GM19193 (cell line): Measurements from ENCODE around the gene SUPT3H.

Experiments used
- POLR2A ChIP-seq: IDR thresholded peaks from 4 replicates; pipeline ENCODE4 v1.6.1; 2011; ENCODE audit not compliant: insufficient read depth, insufficient read length; ENCODE audit errors: extremely low read depth

SUPT3H gene

DNA sequence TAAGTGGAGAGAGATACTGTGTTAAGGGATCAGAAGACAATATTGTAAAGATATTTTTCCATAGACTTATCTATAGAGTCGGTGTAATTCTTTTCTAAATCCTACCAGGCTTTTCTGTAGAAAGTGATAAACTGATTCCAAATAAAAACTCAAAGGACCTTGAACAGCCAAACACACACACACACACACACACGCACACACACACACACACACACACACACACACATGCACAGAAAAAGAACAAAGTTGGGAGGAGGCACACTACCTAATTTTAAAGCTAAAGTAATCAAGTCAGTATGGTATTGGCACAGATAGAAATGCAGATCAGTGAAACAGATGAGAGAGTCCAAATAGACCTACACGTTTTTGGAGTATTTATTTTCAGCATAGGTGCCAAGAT, 534.0 kb downstream of the SUPT3H start:
- no peak for TF ChIP-seq POLR2A

- no peak for TF ChIP-seq POLR2A
These were observed 535.1 kb downstream of the SUPT3H start for GRCh38 chr6:44842616-44843015.

DNA sequence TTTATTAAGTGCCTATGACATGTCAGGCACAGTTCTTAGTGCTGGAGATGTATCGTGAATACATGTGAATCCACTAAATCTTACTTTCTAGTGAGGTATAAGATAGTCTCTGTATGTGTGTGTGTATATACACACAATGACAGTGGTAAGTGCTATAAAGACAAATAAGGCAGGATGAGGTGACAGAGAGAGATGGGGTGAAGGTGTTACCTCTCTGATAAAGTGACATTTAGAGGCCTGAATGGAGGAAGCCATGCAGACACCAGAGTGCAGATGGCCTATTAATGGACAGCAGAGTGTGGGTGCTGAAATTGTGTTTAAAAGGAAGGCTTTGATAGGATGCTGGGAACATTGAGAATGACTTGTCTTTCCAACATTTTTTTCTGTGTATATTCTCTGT, 535.9 kb downstream of the SUPT3H start:
- no peak for TF ChIP-seq POLR2A

DNA sequence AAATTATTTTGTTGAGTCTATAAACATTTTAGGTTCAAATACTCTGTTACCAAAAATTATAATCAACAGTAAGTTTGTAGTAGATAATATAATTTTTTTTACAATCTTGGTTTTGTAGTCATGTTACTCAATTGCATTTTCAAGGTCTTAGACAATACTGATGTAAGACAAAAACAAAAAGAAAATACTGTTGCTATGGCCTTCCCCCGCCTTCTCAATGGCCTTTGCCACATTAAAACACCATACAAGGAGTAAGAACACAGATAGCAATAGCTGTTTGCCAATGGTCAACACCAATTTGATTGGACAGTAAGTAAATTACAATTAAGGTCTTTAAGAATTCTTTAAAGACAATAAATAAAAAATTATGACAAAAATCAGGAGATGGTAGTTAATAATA, 540.0 kb downstream of the SUPT3H start:
- TF ChIP-seq POLR2A, result no peak

DNA sequence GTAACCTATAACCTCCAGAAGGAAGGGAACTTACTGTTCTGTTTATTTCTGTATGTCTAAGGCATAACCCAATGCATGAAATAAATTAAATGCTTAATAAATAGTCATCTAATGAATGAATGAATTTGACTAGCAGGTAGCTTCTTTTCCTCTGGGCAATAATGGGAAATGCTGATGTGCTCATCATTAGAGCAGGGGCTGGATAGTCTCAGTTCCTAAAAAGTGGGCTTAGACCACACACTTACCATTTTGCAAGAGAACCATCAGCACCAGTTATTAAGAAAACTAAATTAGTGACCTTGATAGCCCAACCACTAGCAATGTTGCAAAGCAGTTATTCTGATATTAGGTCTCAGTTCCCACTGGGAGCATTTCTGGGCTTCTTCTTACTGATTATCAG, 540.5 kb downstream of the SUPT3H start:
- no peak for TF ChIP-seq POLR2A

DNA sequence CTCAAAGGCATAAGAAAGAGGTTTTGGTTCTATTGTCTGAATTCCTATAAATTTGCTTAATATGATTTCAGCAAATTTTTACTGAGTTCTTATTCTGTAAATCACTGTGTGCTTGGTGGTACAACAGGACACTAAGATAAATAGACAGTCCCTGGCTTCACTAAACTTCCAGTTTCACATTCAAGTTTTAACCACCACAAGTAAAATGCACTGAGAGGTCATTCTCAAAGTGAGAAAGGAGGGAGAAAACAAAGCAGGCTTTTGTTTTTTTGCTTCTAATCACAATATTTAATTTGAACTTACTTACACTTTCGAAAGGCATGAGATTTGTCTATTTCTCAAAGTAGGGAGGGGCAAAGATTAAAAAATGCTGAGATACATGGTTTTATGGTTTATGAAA, 544.5 kb downstream of the SUPT3H start:
- no peak for TF ChIP-seq POLR2A

GRCh38 chr6:44831002-44831610, 546.6 kb downstream of the SUPT3H start:
- no peak for TF ChIP-seq POLR2A

GRCh38 chr6:44829836-44830235, 547.9 kb downstream of the SUPT3H start:
- TF ChIP-seq POLR2A, result no peak

- TF ChIP-seq POLR2A, result no peak
These were observed 549.0 kb downstream of the SUPT3H start for GRCh38 chr6:44828780-44829179.

GRCh38 chr6:44826025-44826676, 551.6 kb downstream of the SUPT3H start:
- TF ChIP-seq POLR2A, result no peak

- no peak for TF ChIP-seq POLR2A
These were observed 552.5 kb downstream of the SUPT3H start for GRCh38 chr6:44825273-44825672.

- TF ChIP-seq POLR2A, result no peak
These were observed 553.2 kb downstream of the SUPT3H start for GRCh38 chr6:44824567-44824966.

GRCh38 chr6:44820759-44821158, 557.0 kb downstream of the SUPT3H start:
- no peak for TF ChIP-seq POLR2A

DNA sequence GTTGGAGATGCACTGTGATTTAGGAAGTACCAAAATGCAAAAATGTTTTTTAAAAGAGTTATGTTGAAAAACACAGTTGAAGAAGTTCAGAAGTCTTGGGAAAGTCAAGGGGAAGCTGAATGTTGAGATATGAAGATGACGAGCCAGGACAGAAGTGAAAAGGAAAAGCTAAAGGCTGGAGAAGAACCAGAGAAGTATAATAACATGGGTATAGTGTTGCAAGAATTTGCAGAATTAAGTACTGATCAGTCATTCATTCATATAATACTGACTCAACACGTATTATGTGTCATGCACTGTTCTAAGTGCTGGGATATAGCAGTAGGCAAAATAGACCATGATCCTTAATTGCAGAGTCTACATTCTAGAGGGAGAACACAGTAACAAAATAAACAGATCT, 557.4 kb downstream of the SUPT3H start:
- TF ChIP-seq POLR2A, result no peak

GRCh38 chr6:44811456-44811855, 566.3 kb downstream of the SUPT3H start:
- TF ChIP-seq POLR2A, result no peak

DNA sequence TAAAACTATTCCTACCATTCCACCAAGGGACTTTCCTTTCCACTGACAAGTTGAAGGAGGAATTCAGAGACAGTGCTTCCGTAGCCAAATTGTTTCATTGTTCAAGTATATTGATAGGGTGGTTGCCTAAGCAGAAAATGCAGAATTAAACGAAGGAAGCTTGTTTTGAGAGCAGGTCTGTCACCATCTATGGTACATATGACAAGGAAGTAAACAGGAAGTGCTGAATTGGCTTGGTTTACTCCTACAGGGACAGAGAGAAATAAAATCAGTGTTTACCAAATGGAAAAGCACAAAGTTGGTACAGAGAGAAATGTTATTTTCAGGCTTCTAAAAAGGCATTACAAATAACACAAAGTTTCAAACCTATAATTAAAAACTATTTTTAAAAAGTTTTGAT, 568.5 kb downstream of the SUPT3H start:
- no peak for TF ChIP-seq POLR2A

DNA sequence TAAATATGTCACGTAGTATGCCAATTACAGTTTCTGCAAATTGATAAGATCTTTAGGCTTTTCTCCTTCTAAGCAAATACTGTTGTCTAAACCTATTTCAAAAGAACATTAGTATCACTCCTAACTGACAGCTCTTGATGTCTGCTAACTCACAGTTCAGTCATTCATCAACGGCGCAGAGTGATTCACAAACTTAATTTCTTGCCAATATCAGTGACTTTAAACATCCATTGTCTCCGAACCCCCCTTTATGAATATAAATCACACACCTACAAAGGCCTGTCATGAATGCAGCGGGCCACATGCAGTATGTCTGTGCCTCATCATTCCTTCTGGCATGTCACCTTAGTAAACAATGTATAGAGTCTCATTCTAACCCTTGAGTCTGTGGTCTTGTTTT, 569.6 kb downstream of the SUPT3H start:
- TF ChIP-seq POLR2A, result no peak

- no peak for TF ChIP-seq POLR2A
These were observed 571.1 kb downstream of the SUPT3H start for GRCh38 chr6:44806656-44807055.
